ENCODE data around the gene PRR32.
"Not testable (repeated sequence)": the region's sequence is repeated elsewhere in the genome, so short reads cannot be mapped to it uniquely, and the experiment has no call there.

The PRR32 gene

DNA sequence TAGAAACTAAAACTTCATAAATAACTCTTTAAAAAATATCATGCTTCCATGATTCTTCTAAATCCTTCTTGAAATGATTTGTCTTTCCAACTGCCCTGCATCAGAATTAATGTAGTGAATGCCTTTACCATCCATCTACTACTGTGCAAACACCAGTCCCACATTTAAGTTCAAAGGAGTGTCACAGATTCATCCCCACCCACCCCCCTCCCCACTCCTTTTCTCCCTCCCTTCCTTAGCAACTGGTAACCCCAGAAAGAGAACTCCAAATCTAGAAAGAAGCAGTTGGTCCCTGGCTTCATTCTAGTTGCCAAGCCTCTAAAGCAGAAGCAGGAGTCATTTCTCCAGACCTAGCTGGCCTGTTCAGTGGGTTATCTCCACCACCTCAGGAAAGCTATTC, at the start of gene PRR32:
TSS of gene PRR32 (plus strand) at position 301 of the 400 bp plus-strand sequence. CDS start 115 bp downstream, outside the sequence.
- TF ChIP-seq, protein P1, sequence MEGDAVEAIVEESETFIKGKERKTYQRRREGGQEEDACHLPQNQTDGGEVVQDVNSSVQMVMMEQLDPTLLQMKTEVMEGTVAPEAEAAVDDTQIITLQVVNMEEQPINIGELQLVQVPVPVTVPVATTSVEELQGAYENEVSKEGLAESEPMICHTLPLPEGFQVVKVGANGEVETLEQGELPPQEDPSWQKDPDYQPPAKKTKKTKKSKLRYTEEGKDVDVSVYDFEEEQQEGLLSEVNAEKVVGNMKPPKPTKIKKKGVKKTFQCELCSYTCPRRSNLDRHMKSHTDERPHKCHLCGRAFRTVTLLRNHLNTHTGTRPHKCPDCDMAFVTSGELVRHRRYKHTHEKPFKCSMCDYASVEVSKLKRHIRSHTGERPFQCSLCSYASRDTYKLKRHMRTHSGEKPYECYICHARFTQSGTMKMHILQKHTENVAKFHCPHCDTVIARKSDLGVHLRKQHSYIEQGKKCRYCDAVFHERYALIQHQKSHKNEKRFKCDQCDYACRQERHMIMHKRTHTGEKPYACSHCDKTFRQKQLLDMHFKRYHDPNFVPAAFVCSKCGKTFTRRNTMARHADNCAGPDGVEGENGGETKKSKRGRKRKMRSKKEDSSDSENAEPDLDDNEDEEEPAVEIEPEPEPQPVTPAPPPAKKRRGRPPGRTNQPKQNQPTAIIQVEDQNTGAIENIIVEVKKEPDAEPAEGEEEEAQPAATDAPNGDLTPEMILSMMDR (IDR thresholded peaks at IDR 0.05; ENCODE audit: insufficient read depth, low read depth, low read length, missing control alignments): no peak
- no peak within 1 kb of the TSS for H3K4me3 ChIP-seq (ENCODE audit: low read length)
- DNase-seq (ENCODE audit: low read depth): no peak

DNA sequence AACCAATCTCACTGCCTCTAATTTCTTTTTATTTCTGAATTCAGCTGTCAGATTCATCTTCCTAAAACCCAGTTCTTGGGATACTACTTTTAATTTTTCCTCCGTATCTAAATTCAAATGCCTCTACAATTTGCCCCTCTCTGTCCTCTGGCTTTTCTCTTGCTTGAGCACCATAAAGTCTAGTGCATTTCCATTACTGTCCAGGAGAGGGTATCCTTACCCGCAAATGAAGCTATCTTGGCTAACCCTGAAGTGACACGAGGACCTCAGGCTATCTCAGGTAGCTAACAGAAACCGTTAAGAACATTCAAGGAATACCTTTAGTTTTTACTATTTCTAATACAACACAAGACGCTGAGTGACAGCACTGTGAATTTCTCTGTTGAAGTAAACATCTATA, 49.4 kb upstream of the PRR32 start:
- H3K4me3 ChIP-seq (ENCODE audit: low read length): no peak overlapping the region
- DNase-seq (ENCODE audit: low read depth): peak; percentile 13
- TF ChIP-seq, protein P1 (IDR thresholded peaks at IDR 0.05; ENCODE audit: insufficient read depth, low read depth, low read length, missing control alignments): peak; percentile 42

DNA sequence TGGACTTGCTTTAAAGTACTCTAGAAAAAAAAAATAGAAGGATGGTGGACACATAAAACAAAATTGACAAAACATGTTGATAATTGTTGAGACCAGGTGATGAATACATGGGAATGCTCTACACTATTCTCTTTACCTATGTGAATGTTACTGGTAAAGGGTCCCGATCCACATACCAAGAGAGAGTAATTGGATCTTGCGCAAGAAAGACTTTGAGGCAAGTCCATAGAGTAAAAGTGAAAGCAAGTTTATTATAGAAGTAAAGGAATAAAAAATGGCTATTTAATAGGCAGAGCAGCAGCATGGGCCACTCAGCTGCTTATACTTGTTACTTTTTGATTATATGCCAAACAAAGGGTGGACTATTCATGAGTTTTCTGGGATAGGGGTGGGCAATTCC, 34.0 kb upstream of the PRR32 start:
- TF ChIP-seq, protein P1 (IDR thresholded peaks at IDR 0.05; ENCODE audit: insufficient read depth, low read depth, low read length, missing control alignments): no peak
- no peak overlapping the region for H3K4me3 ChIP-seq (ENCODE audit: low read length)
- no peak for DNase-seq (ENCODE audit: low read depth)

DNA sequence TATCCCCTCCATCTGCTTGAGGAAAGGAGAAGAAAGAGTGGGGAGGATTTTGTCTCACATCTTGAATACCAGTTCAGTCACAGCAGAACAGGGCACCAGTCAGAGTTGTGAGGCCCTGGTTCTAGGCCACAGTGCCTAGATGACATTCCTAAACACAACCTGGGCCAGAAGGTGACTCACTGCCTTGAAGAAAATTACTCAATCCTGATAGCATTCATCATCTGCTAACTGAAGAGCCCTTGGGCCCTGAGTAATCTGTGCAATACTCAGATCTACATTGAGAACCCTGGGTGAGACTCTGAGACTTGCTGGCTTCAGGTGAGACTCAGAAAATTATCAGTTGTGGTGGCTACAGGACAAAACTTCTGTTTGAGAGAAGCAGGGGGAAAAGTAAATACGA, 20.5 kb upstream of the PRR32 start:
- TF ChIP-seq, protein P1 (IDR thresholded peaks at IDR 0.05; ENCODE audit: insufficient read depth, low read depth, low read length, missing control alignments): no peak
- DNase-seq (ENCODE audit: low read depth): peak; percentile 39
- no peak overlapping the region for H3K4me3 ChIP-seq (ENCODE audit: low read length)

- H3K4me3 ChIP-seq (ENCODE audit: low read length); DNase-seq (ENCODE audit: low read depth): not testable (repeated sequence)
Measured at GRCh38 chrX:126806784-126807183, 12.7 kb upstream of the PRR32 start.

- no peak for DNase-seq (ENCODE audit: low read depth)
- no peak overlapping the region for H3K4me3 ChIP-seq (ENCODE audit: low read length)
- TF ChIP-seq, protein P1 (IDR thresholded peaks at IDR 0.05; ENCODE audit: insufficient read depth, low read depth, low read length, missing control alignments): no peak
Measured at GRCh38 chrX:126815806-126816205, 3.7 kb upstream of the PRR32 start.

- H3K4me3 ChIP-seq (ENCODE audit: low read length): no peak overlapping the region
- TF ChIP-seq, protein P1 (IDR thresholded peaks at IDR 0.05; ENCODE audit: insufficient read depth, low read depth, low read length, missing control alignments): no peak
- DNase-seq (ENCODE audit: low read depth): no peak
Measured at GRCh38 chrX:126820700-126821420, 1.3 kb downstream of the PRR32 start.

All from epithelial cell of esophagus (primary cell).